B cell (primary cell): Measurements from ENCODE around the gene ADAMTS2. TPM values are rescaled to one million over a fixed set of nuclear protein-coding genes. Genes with fewer than 3 reads are reported as not detected.

ENCODE experiments used
- ATAC-seq: fragments of 200-7000 bp; cut with Tn5 transposase; one replicate; pipeline ENCODE4 v1.10.0; 2021; ENCODE audit warnings: low read depth, mild to moderate bottlenecking, moderate number of reproducible peaks, moderate library complexity
- CTCF ChIA-PET: fragments of 350-600 bp; sonication (Branson Sonifier 250); formaldehyde crosslinking; loops from one replicate; lab custom pipeline; 2021; ENCODE audit warnings: antibody characterized with exemption, inconsistent platforms; lab: Charles Lee
- POLR2A ChIA-PET: fragments of 350-600 bp; sonication (Branson Sonifier 250); formaldehyde crosslinking; loops from one replicate; lab custom pipeline; 2021; ENCODE audit warnings: antibody characterized with exemption; lab: Charles Lee
- DNase-seq: peaks from one replicate; pipeline ENCODE4 v3.0.0; 2013
- H2AFZ ChIP-seq: 2 replicates; pipeline ENCODE4 v1.6.1; 2012; ENCODE audit warnings: mild to moderate bottlenecking, low read depth, low read length; ENCODE audit not compliant: insufficient read depth, poor library complexity, severe bottlenecking
- H3K27ac ChIP-seq, 2 donors: 1 replicate in 1 of 2; 2 replicates in 1 of 2; pipeline ENCODE4 v1.5.1; 2012 to 2013; ENCODE audit warnings: low read length in 2 of 2, mild to moderate bottlenecking in 2 of 2, moderate library complexity in 1 of 2
- H3K27me3 ChIP-seq, 4 experiments: fragments of 200-600 bp in 1 of 4; sonication (generic) in 1 of 4; replicated peaks in 1 of 4; 1 replicate in 2 of 4; 2 replicates in 2 of 4; pipeline versions ENCODE4 v1.6.1 to v1.7.0; 2013 to 2016; ENCODE audit warnings: low read length in 3 of 4, mild to moderate bottlenecking in 2 of 4, mixed read lengths in 1 of 4, moderate library complexity in 1 of 4; ENCODE audit not compliant: insufficient read depth in 4 of 4, control insufficient read depth in 3 of 4; ENCODE audit errors: control extremely low read depth in 1 of 4
- H3K36me3 ChIP-seq, 2 experiments: replicated peaks in 1 of 2; 1 replicate in 1 of 2; 2 replicates in 1 of 2; pipeline versions ENCODE4 v1.6.1 to v1.7.1; 2013; ENCODE audit warnings: low read length in 1 of 2; ENCODE audit not compliant: insufficient read depth in 2 of 2, control insufficient read depth in 1 of 2; ENCODE audit errors: control extremely low read depth in 1 of 2, extremely low read depth in 1 of 2
- H3K4me1 ChIP-seq, 2 donors: fragments of 200-600 bp in 1 of 2; sonication (generic) in 1 of 2; 1 replicate in 1 of 2; 2 replicates in 1 of 2; pipeline versions ENCODE4 v1.5.1 to v1.6.1; 2013 to 2017; ENCODE audit warnings: low read length in 2 of 2; ENCODE audit not compliant: control insufficient read depth in 2 of 2, insufficient read depth in 2 of 2
- H3K4me2 ChIP-seq: replicated peaks from 2 replicates; pipeline ENCODE3; 2012; ENCODE audit warnings: mild to moderate bottlenecking, low read depth, low read length; ENCODE audit not compliant: poor library complexity, severe bottlenecking
- H3K4me3 ChIP-seq, 5 experiments: fragments of 200-600 bp in 1 of 5; sonication (generic) in 1 of 5; 1 replicate in 3 of 5; 2 replicates in 2 of 5; pipeline versions ENCODE4 v1.5.1 to v1.7.0; 2011 to 2016; ENCODE audit warnings: low read length in 4 of 5, mild to moderate bottlenecking in 4 of 5, low read depth in 2 of 5, control low read depth in 1 of 5, moderate library complexity in 1 of 5; ENCODE audit not compliant: insufficient read depth in 1 of 5; ENCODE audit errors: control extremely low read depth in 1 of 5, extremely low read depth in 1 of 5
- H3K79me2 ChIP-seq: fragments of 200-600 bp; sonication (generic); one replicate; pipeline ENCODE4 v1.6.0; 2016; ENCODE audit warnings: low read length; ENCODE audit not compliant: control insufficient read depth, insufficient read depth
- H3K9ac ChIP-seq: fragments of 200-600 bp; sonication (generic); 2 replicates; pipeline ENCODE4 v1.6.1; 2017; ENCODE audit warnings: mild to moderate bottlenecking, low read length, moderate library complexity
- H3K9me3 ChIP-seq, 3 donors: one replicate each; pipeline versions ENCODE4 v1.6.1 to v1.7.1; 2013; ENCODE audit warnings: low read length in 2 of 3; ENCODE audit not compliant: control insufficient read depth in 2 of 3, insufficient read depth in 1 of 3; ENCODE audit errors: control extremely low read depth in 1 of 3
- H4K20me1 ChIP-seq: 2 replicates; pipeline ENCODE4 v1.6.0; 2012; ENCODE audit warnings: mild to moderate bottlenecking, low read length; ENCODE audit not compliant: insufficient read depth, control insufficient read depth, poor library complexity, severe bottlenecking
- H3K27ac Mint-ChIP-seq: one replicate; pipeline ENCODE4 v1.8.0; 2021; ENCODE audit warnings: mixed read lengths
- H3K27me3 Mint-ChIP-seq: one replicate; pipeline ENCODE4 v1.8.0; 2021; ENCODE audit warnings: mixed read lengths
- H3K4me1 Mint-ChIP-seq: one replicate; pipeline ENCODE4 v1.8.0; 2021; ENCODE audit warnings: mixed read lengths
- H3K4me3 Mint-ChIP-seq: one replicate; pipeline ENCODE4 v1.8.0; 2021; ENCODE audit warnings: mixed read lengths
- H3K9me3 Mint-ChIP-seq: one replicate; pipeline ENCODE4 v1.8.0; 2022; ENCODE audit warnings: mixed read lengths; ENCODE audit not compliant: insufficient read depth
- EZH2 ChIP-seq: IDR thresholded peaks from 2 replicates; pipeline ENCODE4 v1.6.1; 2012; ENCODE audit warnings: borderline replicate concordance, low read depth, mild to moderate bottlenecking, moderate library complexity, low read length; ENCODE audit not compliant: insufficient read depth, poor library complexity, severe bottlenecking
- WGBS: methylation state at CpG from one replicate; pipeline ENCODE4 v1.1.5; 2013; ENCODE audit warnings: missing lambda C conversion rate; ENCODE audit not compliant: insufficient coverage; 5-methylcytosine and 5-hydroxymethylcytosine counted together
- intact Hi-C: fragments of 100-400 bp; cut with micrococcal nuclease; formaldehyde crosslinking; loops from one replicate; pipeline ENCODE4 v1.10.0; 2022
- polyA plus RNA-seq: library from polyadenylated mRNA; depleted of rRNA; stranded (reverse); fragments of >200 nt; gene quantifications from 2 replicates; pipeline ENCODE4 v1.2.3, GENCODE V29; 2012
- total RNA-seq, 2 donors: library from RNA; stranded (reverse); fragments of 120-200 nt in 1 of 2; gene quantifications; 1 replicate in 1 of 2; 2 replicates in 1 of 2; pipeline versions ENCODE4 v1.2.3 to v1.2.4, GENCODE V29; 2013 to 2022
- TF ChIP-seq, protein P1 (sequence below): fragments of 200-600 bp; IDR thresholded peaks from one replicate; pipeline ENCODE4 v1.8.0; 2022; ENCODE audit warnings: antibody characterized with exemption, mild to moderate bottlenecking

The ADAMTS2 gene
- total and polyA plus RNA-seq, 2 donors (not counting 1 experiment from before 2014, with no cell fraction given) = not detected

- no peaks in the 10 kb centered on the region for H3K79me2 ChIP-seq
- POLR2A ChIA-PET = no interaction called here
- WGBS = 78% methylated on average over 8 of the region's 8 CpGs
- Mint-ChIP-seq H3K27me3 (no peaks in the 10 kb centered on the region), H3K4me1 (no peaks in the 10 kb centered on the region), H3K27ac (no peak overlapping the region), H3K4me3 (no peak overlapping the region), H3K9me3 (peaks cover 9% of the 10 kb centered on the region)
- TF ChIP-seq EZH2 = no peak
- TF ChIP-seq, protein P1, sequence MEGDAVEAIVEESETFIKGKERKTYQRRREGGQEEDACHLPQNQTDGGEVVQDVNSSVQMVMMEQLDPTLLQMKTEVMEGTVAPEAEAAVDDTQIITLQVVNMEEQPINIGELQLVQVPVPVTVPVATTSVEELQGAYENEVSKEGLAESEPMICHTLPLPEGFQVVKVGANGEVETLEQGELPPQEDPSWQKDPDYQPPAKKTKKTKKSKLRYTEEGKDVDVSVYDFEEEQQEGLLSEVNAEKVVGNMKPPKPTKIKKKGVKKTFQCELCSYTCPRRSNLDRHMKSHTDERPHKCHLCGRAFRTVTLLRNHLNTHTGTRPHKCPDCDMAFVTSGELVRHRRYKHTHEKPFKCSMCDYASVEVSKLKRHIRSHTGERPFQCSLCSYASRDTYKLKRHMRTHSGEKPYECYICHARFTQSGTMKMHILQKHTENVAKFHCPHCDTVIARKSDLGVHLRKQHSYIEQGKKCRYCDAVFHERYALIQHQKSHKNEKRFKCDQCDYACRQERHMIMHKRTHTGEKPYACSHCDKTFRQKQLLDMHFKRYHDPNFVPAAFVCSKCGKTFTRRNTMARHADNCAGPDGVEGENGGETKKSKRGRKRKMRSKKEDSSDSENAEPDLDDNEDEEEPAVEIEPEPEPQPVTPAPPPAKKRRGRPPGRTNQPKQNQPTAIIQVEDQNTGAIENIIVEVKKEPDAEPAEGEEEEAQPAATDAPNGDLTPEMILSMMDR = no peak
- H3K36me3 ChIP-seq = no peaks in the 10 kb centered on the region
- peaks cover 0 to 37% (median 5%) of the 10 kb centered on the region in 3 donors for H3K9me3 ChIP-seq
- no peak for DNase-seq
- ATAC-seq = no peak
- no peaks in the 10 kb centered on the region for H4K20me1 ChIP-seq
- CTCF ChIA-PET = no interaction called here
- no peak overlapping the region for H2AFZ ChIP-seq
- no peak overlapping the region for H3K9ac ChIP-seq
- H3K4me1 ChIP-seq = no peaks in the 10 kb centered on the region
- H3K4me3 ChIP-seq = no peak overlapping the region
- no peak overlapping the region for H3K27ac ChIP-seq
- no peaks in the 10 kb centered on the region for H3K27me3 ChIP-seq
- intact Hi-C loops = no loop called here
- H3K4me2 ChIP-seq = no peak overlapping the region
These were observed 124.5 kb downstream of the ADAMTS2 start for GRCh38 chr5:179220716-179221115.

DNA sequence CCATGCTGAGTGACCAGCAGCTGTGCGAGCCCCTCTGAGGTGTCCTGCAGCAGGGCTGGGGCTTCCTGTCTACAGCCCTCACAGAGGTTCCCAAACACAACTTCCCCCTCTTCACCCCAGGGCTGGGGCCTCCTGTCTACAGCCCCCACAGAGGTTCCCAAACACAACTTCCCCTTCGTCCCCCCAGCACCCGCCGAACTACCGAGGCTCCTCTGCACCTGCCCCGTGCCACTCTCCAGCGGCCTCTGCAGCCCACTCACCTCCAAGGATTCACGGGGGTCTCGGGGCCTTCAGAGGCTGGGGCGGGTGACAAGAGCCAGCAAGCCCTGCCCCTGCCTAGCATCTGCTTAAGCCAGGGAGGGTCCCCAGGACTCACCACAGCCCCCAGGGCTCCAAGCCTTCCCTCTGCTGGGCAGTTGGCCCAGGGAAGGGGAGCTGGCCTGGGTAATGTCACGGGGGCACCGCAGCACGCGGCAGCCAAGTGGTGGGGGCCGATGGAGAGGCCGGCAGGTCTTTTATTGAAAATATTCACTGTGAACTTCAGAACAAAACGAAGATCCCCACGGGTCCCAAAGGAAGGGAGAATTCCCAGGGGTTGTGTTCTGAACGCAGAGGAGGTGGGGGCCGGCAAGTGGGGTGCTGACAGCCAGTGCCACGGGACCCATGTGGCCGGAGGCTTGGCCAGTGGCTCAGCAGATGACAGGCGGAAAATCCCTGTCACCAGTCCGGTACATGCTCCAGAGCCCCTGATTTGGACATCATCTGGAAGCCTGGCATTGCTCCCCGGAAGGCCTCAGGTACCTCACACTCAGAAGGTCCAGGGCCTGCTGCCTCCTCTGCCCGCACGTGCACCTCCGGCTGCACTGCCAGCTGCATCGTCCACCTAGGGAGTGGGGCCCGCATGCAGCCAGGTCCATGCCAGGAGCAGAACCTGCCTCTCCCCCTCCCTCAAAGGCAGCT lies 125.3 kb downstream of the ADAMTS2 start:
- H3K36me3 ChIP-seq = no peaks in the 10 kb centered on the region
- DNase-seq = no peak
- H3K4me3 ChIP-seq = no peak overlapping the region

More for the DNA sequence above, 125.3 kb downstream of the ADAMTS2 start:
- peaks cover 9% of the 10 kb centered on the region for H3K9me3 Mint-ChIP-seq
- no peak overlapping the region for H3K9ac ChIP-seq
- no peaks in the 10 kb centered on the region for H4K20me1 ChIP-seq
- intact Hi-C loops = no loop called here
- WGBS = 47% methylated on average over 28 of the region's 30 CpGs
- no peak for TF ChIP-seq EZH2
- TF ChIP-seq, protein P1 = no peak
- no peaks in the 10 kb centered on the region for H3K27me3 ChIP-seq
- H3K4me1 Mint-ChIP-seq = no peaks in the 10 kb centered on the region
- CTCF ChIA-PET = no interaction called here
- ATAC-seq = no peak
- no peaks in the 10 kb centered on the region for H3K79me2 ChIP-seq
- no peaks in the 10 kb centered on the region for H3K4me1 ChIP-seq
- no peaks in the 10 kb centered on the region for H3K27me3 Mint-ChIP-seq
- H2AFZ ChIP-seq = no peak overlapping the region
- H3K27ac Mint-ChIP-seq = no peak overlapping the region
- H3K4me2 ChIP-seq = no peak overlapping the region
- POLR2A ChIA-PET = no interaction called here
- no peak overlapping the region for H3K27ac ChIP-seq
- H3K4me3 Mint-ChIP-seq = no peak overlapping the region
- peaks cover 0 to 33% (median 5%) of the 10 kb centered on the region in 3 donors for H3K9me3 ChIP-seq
